HG02885 (cell line): ENCODE data around the gene OGFR.

Source experiments
- ATAC-seq: cut with Tn5 transposase; IDR thresholded peaks from one replicate; pipeline ENCODE4 v1.9.1; 2021; ENCODE audit warnings: mild to moderate bottlenecking; ENCODE audit not compliant: unreplicated experiment, poor library complexity

The OGFR gene, protein sequence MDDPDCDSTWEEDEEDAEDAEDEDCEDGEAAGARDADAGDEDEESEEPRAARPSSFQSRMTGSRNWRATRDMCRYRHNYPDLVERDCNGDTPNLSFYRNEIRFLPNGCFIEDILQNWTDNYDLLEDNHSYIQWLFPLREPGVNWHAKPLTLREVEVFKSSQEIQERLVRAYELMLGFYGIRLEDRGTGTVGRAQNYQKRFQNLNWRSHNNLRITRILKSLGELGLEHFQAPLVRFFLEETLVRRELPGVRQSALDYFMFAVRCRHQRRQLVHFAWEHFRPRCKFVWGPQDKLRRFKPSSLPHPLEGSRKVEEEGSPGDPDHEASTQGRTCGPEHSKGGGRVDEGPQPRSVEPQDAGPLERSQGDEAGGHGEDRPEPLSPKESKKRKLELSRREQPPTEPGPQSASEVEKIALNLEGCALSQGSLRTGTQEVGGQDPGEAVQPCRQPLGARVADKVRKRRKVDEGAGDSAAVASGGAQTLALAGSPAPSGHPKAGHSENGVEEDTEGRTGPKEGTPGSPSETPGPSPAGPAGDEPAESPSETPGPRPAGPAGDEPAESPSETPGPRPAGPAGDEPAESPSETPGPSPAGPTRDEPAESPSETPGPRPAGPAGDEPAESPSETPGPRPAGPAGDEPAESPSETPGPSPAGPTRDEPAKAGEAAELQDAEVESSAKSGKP

DNA sequence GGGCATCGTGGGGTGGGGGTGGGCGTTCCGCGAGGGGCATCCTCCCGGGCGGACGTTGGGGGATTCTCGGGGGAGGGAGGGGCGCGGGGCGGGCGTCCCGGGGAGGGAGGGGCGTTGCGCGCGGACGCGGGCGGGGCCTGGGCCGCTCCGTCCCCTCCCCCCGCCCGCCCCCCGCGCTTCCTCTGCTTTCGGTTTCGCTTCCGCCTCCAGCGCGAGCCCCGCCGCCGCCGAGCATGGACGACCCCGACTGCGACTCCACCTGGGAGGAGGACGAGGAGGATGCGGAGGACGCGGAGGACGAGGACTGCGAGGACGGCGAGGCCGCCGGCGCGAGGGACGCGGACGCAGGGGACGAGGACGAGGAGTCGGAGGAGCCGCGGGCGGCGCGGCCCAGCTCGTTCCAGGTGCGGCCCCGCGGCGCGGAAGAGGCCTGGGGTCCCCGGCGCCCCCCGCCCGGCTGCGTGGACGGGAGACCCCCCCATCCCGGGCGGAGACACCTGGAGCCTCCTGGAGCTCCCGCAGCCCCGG, at the start of gene OGFR:
Gene OGFR, plus strand, starts transcription at position 209 of the 528 bp plus-strand sequence. Its CDS starts 25 bp downstream, at position 234.
- ATAC-seq, result no peak

DNA sequence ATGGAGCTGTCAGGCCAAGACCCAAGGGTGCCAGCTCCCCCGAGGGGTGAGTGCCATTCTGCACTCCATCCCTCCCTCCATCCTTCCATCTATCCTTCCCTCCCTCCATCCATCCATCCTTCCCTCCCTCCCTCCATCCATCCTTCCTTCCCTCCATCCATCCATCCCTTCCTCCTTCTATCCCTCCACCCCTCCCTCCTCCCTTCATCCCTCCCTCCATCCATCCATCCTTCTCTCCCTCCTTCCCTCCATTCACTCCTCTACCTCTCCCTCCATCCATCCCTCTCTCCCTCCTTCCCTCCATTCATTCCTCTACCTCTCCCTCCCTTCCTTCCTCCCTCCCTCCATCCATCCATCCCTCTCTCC, 49.7 kb upstream of the OGFR start:
- no peak for ATAC-seq

DNA sequence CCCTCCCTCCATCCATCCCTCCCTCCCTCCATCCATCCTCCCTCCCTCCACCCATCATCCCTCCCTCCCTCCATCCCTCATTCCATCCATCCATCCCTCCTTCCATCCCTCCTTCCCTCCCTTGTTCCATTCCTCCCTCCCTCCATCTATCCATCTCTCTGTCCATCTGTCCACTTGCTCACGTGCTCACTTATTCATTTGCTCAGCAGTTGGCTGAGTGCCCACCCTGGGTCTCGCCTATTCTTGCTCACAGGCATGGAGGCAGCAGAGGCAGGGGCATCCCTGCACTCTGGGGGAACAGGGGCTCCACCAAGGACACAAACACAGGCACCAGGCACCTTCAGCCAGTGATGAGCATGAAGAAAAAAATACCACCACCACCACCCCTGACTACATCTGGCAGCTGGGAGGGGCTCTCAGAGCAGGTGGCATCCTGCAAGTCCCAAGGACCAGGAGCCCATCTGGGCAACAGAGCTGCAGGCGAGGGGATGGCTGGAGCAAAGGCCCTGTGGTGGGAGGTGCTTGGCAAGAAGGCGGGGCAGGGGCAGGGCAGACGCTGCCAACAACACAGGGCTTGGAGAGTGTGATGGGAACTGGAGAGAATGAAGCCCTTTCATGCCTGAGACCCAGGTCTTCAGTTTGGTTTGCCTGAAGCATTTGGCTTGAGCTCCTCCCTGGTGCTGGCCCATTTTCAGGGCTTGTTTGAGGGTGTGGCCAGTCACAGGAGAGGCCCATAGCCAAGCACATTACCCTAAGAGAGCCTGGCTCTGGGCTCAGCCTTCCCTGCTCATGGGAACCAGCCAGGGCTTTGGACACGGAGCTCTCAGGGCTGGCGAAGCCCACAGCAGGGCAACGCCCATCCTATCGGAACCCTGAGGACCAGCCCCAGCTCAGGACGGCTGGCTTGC, 48.6 kb upstream of the OGFR start:
- ATAC-seq, result no peak

DNA sequence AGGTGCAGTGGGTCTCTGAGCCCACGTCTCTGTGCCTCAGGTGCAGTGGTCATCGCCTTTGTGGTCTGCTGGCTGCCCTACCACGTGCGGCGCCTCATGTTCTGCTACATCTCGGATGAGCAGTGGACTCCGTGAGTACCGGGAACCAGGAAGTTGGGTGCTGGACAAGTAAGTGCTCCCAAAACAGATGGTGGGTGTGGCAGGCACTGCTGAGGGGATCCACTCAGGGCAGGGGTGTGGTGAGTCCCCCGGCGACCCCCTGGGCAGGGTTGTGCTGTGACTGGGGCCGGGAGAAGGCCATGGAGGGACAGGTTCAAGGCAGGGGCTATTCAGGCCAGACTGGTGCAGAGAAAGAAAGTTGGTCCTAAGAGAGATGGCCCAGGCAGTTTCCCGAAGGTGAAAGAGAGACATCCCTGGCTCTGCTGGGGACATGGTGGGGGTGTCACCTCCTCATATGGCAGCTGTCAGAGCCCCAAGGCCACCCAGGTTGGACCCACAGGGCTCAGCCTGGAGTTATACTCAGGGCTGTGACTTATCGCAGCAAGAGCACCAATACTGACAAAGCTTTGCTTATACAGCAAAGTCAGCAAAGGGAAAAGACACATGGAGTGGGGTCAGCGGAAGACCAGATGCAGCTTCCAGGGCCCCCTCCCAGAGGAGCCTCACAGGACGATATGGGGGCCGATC, 46.3 kb upstream of the OGFR start:
- no peak for ATAC-seq

DNA sequence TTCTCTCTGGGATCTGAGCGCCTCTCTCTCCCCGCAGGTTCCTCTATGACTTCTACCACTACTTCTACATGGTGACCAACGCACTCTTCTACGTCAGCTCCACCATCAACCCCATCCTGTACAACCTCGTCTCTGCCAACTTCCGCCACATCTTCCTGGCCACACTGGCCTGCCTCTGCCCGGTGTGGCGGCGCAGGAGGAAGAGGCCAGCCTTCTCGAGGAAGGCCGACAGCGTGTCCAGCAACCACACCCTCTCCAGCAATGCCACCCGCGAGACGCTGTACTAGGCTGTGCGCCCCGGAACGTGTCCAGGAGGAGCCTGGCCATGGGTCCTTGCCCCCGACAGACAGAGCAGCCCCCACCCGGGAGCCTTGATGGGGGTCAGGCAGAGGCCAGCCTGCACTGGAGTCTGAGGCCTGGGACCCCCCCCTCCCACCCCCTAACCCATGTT, 44.6 kb upstream of the OGFR start:
- no peak for ATAC-seq

DNA sequence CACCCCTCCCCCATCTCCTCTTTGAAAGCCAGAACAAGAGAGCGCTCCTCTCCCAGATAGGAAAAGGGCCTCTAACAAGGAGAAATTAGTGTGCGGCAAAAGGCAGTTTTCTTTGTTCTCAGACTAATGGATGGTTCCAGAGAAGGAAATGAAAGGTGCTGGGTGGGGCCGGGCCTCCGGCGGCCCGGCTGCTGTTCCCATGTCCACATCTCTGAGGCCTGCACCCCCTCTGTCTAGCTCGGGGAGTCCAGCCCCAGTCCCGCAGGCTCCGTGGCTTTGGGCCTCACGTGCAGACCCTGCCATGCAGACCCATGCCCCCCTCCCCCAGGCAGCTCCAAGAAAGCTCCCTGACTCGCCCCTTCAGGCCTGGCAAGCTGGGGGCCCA, 44.2 kb upstream of the OGFR start:
- no peak for ATAC-seq

DNA sequence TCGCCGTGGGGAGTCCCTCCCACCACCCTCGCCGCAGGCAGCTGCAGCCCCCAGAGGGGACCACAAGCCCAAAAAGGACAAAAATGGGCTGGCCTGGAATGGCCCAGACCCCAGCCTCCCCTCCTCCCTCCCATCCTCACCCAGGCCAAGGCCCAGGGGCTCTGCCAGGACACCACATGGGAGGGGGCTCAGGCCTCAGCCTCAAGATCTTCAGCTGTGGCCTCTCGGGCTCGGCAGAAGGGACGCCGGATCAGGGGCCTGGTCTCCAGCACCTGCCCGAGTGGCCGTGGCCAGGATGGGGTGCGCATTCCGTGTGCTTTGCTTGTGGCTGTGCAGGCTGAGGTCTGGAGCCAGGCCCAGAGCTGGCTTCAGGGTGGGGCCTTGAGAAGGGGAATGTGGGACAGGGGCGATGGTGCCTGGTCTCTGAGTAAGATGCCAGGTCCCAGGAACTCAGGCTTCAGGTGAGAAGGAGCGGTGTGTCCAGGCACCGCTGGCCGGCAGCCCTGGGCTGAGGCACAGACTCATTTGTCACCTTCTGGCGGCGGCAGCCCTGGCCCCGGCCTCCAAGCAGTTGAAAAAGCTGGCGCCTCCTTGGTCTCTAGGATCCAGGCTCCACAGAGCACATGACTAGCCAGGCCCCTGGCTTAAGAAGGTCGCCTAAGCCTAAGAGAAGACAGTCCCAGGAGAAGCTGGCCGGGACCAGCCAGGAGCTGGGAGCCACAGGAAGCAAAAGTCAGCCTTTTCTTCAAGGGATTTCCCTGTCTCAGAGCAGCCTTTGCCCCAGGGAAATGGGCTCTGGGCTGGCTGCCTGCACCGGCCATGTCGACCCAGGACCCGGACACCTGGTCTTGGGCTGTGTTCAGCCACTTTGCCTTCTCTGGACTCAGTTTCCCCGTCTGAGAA, 43.5 kb upstream of the OGFR start:
- ATAC-seq, result no peak

DNA sequence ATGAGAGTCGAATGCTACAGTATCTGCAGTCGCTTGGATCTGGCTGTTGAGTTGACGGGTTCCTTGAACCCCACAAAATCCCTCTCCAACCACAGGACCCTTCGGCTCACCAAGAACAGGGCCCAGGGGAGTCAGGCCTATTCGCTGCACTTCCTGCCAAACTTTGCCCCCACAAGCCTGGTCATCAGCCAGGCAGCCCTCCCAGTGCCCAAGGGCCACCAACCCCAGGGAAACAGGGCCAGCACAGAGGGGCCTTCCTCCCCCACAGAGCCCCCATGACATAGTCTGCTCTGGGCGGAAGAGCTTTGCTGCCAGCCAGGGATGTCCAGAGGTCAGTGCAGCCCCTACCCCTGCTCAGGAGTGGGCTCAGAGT, 42.9 kb upstream of the OGFR start:
- ATAC-seq, result no peak

DNA sequence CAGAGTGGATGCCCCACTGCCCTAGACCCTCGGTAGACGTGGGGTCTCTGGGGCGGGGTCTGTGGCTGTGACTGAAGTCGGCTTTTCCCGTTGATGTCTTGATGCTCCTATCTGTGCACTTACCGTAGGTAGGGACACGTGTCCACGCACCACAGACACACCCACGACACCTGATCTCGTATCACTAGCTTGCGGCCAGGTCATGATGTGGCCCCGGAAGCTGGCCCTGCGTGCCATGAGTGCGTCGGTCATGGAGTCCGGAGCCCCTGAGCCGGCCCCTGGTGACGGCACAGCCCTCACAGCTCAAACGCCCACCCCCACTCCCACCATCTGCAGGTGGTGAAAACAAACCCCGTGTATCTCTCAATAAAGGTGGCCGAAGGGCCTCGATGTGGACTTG, 42.3 kb upstream of the OGFR start:
- no peak for ATAC-seq

DNA sequence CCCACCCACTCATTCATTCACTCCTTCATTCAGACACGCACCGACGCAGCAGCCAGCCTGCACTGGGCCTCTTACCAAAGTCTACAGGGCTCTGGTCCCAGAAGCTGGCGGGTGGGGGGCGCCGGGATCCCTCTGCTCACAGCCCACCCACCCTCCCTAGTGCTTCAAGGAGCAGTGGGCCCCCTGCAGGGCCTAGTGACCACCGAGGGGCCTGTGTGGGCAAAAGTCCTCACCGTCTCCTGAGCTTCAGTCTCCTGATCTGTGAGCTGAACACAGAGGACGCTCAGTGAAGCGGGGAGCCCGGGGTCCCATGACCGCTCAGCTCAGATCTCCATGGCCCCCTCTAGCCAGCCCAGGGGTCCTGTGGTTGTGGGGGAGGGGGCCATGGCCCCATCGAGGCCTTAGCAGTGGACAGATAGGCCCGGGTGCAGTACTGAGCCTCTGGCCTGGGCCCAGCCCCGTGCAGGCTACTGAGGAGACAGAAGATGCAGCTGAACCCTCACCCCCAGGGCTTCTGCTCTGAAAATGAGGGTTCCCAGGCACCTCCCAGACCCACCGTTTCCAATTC, 41.8 kb upstream of the OGFR start:
- no peak for ATAC-seq

DNA sequence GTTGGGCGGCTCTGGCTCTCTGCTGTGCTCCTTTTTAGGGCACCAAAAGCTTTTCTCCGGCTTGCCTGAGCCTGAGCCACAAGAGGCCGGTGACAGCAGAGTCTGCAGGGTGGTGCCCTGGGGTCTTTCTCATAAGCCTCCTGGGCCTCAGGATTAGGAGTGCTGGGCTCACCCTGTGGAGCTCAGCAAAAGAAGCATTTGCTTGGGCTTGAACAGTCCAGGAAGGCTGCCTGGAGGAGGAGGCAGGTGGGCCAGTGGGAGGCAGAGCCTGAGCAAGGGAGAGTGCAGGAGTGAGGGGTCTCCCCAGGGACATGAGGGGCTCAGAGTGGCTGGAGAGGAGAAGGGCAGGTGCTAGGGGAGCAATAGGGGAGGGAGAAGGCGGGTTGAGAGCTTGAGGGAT, 41.2 kb upstream of the OGFR start:
- ATAC-seq, result no peak

DNA sequence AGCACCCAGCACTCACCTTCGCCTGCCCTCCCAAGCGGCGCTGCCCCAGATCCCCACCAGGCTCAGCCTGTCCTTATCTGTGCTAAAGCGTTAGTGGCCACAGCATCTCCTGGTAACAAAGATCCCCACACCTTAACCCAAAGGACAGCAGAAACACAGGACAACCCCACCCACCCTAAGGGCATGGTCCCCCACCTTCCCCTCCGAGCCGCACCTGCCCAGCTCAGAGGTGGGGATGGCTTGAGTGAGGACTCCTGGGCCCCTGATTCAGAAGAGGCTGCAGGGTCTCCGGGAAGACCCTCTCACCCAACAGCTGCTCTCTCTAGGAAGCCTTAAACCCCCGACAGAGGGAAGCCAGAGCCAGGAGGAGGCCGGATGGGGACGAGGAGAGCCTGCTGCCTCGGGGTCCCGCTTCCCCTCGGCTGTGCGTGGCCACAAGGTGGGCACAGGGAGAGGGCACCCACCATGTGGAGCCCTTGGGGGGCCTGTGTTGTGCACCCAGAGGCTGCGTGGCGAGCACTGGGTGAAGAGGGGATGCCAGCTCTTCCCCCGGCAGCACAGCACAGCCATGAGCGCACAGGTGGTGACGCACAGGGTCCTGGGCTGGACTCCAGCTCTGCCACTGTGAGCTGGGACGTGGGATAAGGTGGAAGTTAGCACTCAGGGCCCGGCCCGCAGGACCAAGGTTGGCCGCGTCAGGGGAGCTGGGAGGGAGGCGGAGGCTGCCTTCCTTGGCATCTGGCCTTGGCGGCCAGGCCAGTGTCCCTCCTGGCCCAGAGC, 40.3 kb upstream of the OGFR start:
- no peak for ATAC-seq

DNA sequence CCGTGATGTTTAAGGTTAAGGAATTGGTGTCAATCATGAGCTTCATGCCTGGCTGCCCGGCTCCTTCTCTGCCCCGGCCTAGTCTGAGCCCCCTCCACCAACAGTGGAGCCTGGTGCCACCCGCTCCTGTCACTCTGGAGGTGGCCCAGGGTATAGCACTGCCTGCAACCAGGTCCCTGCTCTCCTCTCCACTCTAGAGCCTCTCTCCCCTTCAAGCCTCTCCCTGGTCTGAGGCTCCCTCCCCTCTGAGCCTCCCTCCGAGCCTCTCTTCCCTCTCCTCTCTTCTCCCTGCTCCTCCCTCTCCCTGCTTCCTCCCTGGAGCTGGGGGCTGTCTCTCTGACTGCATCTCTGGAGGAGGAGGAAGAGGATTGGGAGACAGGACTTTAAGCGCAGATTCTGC, 39.6 kb upstream of the OGFR start:
- ATAC-seq, result no peak

DNA sequence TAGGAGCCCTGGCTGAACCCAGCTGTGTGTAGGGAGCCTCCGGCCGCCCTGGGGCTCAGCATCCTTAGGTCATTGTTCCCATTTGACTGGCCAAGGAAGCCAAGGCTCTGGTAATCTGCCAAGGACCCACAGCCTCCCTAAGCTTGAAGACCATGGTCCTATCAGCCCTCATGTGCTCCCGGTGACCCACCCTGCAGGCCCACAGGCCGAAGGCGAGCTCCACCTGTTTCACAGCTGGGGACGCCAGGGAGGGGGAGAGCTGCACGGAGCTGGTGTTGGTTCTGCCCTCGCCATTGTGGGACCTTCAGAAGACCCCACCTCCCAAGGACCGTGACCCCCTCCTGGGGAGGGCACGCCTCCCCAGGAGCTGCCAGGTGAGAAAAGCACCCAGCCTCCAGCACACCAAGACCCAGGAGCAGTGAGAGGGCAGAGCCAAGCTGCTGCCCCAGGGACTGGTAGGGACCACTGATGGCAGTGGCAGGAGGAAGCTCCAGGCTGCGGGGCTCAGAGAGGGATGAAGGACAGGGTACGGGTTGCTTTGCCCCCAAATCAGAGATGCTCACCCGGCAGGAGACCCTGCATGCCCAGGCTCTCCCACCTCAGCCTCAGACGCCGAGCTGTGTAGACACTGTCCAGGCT, 39.1 kb upstream of the OGFR start:
- no peak for ATAC-seq

DNA sequence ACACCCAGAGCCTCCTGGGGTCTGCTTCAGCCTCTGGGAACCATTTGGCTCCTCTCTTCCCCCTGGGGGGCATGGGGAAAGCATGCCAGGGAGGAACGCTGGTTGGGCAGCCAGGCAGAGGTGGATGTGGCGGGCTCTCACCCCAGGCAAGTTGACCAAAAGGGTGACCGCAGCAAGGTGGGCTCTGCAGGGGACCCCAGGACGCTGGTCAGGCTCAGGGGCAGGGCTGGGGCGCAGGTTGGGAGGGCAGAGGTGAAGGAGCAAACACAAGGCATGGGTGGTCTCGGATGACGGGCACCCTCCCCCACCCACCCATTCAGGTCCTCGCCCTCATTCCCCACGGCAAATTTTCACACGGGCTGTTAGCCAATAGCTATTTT, 38.6 kb upstream of the OGFR start:
- no peak for ATAC-seq

DNA sequence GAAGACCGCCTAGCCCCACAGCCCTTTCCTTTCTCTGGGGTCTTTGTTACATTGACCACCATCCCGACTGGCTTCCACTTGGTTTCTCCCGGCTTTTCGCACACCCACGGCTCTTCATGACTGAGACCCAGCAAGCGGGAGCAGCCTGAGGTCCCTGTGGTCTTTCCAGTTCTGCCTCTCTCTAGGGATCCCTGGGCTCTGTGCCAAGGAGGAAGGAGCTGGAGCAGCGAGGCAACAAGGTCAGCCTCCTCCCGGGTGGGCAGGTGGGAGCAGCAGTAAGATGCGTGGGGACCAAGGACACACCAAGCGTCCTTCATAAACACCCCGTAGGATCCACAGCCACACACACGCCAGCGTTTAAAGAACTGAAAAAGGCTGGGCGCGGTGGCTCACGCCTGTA, 37.9 kb upstream of the OGFR start:
- no peak for ATAC-seq

DNA sequence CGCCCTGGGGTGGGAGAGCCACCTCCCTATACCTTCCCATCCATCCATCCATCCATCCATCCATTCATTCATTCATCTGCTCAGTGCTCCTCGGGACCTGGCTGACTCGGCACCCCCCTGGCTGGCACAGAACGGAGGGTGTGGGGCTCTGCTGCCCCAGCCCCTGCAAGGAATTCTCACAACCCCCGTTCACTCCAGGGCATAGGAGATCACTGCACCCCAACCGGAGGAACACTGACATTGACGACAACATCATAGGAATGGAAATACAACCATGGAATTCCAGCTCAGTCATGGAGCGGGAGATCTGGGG, 36.4 kb upstream of the OGFR start:
- no peak for ATAC-seq
